GM21526 (cell line): ENCODE measurements around the gene SPSB4.
"Not testable (repeated sequence)": the region's sequence is repeated elsewhere in the genome, so short reads cannot be mapped to it uniquely, and the experiment has no call there.

Experiments used
- ATAC-seq: cut with Tn5 transposase; IDR thresholded peaks from one replicate; pipeline ENCODE4 v1.9.1; 2021; ENCODE audit warnings: moderate library complexity; ENCODE audit not compliant: unreplicated experiment, low FRiP score

The SPSB4 gene

GRCh38 chr3:141113680-141114079 is 62.5 kb downstream of the SPSB4 start:
- ATAC-seq: not testable (repeated sequence)

- ATAC-seq: no peak
Observed at GRCh38 chr3:141114179-141114745, 63.1 kb downstream of the SPSB4 start.

- no peak for ATAC-seq
Observed at GRCh38 chr3:141114816-141115460, 63.8 kb downstream of the SPSB4 start.

DNA sequence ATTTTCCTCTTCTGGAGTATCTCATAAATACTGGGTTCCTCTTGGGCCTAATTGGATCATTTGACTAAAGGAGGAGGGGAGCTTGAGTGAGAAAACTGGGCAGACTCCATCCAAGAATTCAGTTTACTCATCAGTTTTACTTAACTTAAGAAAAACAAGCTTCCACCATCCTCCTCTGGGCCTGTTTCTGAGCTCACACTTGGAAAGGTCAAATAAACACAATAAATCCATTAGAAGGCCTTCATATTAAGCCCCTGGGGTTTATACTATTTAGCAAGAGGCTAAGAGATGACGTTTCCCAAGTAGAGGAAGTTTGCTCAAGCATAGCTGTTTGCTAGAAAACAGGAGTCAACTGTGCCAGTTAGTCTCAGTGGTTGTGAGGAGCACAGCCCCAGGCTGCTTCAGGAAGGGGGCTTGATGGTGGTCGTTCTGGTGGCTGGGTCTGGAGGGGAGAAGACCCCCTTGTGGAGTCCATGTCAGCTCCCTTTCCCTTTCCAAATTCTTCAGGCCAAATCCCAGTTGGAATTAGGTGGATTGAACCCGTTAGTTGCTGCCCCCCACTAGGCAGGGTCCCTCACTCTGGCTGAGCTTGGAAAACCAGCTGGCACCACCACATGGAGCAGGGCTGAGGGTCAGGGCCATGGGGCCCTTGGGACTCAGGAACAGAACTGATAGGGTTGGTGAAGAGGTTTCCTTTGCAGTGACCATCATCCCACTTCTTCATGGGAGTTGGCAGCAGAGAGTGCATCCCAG is 64.8 kb downstream of the SPSB4 start:
- ATAC-seq: no peak

DNA sequence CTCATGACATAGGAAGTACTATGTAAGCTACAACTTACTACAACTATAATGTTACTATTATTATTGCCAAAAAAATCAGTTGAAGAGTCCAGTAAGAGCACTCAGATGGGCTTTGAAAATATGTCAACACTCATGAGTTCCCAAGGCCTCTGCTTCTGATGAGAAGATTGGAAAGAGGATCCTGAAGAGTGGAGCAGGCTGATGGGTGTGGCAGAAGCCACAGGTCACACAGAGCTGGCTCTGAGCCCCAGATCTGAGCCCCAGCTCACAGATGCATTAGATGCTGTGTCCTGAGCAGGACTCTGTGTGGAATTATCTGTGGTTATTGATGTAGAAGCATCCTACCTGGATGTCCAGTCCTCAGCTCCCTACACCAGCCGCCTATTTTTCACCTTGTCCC is 65.6 kb downstream of the SPSB4 start:
- no peak for ATAC-seq

DNA sequence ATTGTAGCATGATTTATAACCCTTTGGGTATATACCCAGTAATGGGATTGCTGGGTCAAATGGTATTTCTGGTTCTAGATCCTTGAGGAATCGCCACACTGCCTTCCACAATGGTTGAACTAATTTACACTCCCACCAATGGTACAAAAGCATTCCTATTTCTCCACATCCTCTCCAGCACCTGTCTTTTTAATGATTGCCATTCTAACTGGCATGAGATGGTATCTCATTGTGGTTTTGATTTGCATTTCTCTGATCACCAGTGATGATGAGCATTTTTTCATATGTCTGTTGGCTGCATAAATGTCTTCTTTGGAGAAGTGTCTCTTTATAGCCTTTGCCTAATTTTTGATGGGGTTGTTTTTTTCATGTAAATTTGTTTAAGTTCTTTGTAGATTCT is 66.8 kb downstream of the SPSB4 start:
- ATAC-seq: not testable (repeated sequence)

DNA sequence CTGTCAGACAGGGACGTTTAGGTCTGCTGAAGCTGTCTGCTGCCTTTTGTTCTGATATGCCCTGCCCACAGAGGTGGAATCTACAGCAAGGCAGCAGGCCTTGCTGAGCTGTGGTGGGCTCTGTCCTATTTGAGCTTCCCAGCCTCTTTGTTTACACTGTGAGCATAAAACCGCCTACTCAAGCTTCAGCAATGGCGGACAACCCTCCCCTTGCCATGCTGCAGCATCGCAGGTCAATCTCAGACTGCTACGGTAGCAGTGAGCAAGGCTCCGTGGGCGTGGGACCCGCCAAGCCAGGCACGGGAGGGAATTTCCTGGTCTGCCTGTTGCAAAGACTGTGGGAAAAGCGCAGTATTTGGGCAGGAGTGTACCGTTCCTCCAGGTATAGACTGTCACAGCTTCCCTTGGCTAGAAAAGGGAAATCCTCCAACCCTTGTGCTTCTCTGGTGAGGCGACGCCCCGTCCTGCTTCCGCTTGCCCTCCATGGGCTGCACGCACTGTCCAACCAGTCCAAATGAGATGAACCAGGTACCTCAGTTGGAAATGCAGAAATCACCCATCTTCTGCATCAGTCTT is 71.4 kb downstream of the SPSB4 start:
- no peak for ATAC-seq

DNA sequence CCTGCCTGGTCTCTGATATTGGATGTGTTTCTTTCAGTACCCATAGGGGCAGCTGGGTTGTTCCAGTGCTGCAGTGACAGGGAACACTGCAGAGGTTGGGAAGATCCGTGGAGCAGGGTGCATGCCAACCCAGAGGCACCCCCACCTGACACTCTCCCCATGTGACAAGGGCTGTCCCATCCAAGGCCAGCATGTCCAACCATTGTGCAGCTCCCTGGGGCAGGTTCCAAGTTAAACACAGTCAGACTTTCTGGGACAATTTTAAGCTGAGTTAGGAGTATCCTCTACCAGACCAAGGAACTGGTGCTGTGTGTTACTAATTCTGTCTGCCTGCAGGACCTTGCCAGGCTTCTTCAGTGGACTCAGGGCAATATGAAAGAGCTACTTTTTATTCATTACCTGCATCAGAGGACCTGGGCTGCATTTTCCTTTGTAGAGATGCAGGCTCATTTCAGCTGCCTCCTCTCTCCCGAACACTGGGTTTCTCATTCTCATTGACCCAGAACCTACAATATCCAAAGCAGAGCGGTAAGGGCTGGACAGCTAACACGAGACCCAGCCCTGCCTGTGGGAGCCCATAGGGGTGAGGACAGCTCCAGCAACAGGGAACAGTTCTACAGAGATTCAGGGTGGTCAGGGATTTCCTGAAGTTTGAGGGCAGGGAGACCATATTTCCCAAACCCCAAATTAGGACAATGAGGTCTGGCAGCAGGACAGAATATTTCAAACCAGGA is 72.7 kb downstream of the SPSB4 start:
- no peak for ATAC-seq

GRCh38 chr3:141124715-141125114 is 73.6 kb downstream of the SPSB4 start:
- ATAC-seq: no peak

- ATAC-seq: no peak
Observed at GRCh38 chr3:141125351-141125750, 74.2 kb downstream of the SPSB4 start.

DNA sequence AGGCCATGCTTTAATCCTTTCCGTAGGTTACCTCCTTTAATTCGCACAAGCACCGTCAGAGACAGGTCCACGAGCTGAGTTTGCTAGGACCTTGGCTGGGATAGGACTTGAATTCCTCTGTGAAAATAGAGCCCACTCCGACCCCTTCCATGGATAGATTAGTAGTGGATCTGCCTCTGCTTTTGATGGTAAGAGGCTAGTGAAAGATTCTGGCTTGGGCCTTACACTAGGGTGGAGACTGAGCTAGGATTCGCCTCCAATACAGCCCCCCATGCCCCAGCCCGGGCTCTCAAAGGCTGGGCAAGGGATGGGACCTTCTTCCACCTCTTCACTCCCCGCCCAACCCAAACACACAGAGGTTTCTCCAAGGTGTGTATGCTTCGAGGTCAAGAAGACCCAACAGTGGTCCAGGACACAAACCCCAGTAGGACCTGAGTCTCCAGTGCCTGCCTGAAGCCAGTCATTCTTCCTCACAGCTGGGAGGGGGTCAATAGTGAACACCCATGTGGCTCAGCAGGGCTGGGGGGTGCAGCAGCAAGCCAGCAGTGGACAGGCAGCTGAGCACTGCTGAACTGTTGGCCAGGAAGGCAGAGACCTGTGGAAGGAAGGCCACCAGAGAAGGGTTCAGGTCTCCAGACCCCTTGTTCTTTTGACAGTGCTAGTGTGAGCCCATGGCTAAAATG is 75.7 kb downstream of the SPSB4 start:
- ATAC-seq: no peak

GRCh38 chr3:141127344-141128125 is 76.4 kb downstream of the SPSB4 start:
- no peak for ATAC-seq

DNA sequence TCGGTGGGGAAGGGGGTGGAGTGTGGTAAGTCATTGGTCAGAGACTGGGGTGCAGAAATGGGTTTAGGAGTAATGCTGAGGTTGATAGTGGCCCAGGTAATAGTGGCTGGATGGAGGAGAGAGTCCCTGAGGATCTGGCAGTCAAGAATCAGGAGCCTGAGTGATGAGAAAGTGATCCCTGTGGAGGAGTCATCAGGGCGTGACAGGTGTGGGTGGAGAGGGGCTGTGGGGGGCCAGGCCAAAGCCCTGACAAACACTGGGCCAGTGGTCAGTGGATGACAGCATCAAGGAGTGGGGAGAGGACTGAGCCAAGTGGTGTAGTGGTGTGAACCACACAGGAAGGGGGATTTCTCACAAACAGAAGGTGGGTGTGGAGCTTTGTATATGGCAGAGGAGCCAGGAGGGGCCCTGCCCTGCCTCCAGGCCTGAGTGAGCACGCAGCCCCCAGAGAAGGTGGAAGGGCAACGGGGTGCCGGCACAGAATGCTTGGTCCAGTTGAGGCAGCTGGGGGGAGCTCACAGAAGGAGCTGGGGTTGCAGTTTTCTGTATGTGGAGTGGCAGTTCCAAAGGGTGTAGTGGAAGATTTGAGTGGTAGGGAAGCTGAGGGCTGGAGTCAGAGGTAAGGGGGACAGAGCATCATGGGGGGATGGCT is 77.1 kb downstream of the SPSB4 start:
- ATAC-seq: no peak

- no peak for ATAC-seq
Observed at GRCh38 chr3:141129049-141129448, 77.9 kb downstream of the SPSB4 start.

DNA sequence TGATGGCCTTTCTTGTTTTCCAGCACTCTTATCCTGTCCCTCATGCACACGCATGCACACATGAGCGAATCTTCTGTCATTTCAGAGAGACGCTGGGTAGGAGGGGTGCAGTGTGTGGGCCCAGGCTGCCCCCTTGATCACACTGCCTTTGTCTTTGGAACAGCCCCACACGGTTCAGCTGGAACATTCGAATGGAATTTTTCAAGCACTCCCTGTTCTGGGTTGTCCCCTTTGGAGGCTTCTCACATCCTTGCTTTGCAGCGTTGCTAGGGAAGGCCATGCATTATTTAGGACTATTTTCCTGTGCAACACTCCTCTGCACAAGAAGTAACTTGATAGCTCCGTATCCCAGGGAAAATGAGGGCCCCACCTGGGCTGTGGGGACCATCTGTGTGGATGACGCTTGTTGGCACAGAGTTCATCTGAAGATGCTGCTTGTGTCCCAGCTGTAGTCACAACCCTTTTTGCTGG is 78.4 kb downstream of the SPSB4 start:
- ATAC-seq: no peak

GRCh38 chr3:141143517-141143916 is 92.4 kb downstream of the SPSB4 start:
- no peak for ATAC-seq

- no peak for ATAC-seq
Observed at GRCh38 chr3:141146979-141147470, 95.9 kb downstream of the SPSB4 start.

DNA sequence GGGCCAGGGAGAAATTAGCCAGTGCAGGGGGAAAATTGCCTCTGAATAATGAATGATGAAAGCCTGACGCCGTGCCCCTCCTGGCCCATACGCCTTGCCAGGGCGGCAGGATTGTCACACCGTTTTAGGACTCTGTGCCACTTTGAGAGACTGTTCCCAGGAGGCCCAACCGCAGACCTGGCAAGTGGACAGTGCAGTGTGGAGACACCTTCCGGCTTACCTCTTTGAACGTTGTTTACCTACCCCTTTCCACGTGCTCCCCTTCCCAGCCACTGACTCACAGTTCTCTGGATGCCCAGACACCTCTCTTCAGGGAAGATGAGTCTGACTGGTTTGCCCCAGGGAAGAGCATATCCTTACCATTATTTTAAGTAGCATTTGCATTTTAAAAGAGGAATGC is 96.5 kb downstream of the SPSB4 start:
- no peak for ATAC-seq

DNA sequence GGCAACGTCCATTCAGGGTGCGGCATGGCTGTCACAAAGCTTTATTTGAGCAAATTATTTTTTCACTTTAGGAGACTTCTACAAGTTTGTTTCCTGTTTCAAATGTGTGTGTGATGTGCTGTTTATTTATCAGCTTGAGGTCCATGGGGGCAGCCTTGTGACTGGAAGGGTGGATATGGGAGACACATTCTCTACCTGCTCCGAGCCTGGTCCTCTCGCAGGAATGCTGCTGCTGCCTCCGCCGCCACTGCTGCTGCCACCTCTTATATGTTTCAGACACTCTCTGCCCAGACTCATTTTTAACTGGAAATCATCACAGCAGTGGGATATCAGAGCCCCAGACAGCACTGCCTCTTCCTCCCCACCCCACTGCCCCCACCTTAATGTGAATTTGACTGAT is 97.0 kb downstream of the SPSB4 start:
- no peak for ATAC-seq
